Urinary bladder (tissue), 4 donors: ENCODE measurements around the gene HOXA7. TPM values are rescaled to one million over a fixed set of nuclear protein-coding genes. Genes with fewer than 3 reads are reported as not detected.

Experiments used
- DNase-seq: peaks from one replicate; pipeline ENCODE4 v3.0.0-alpha.2; 2015; ENCODE audit errors: extremely low spot score
- H3K27ac ChIP-seq: one replicate; pipeline ENCODE4 v1.5.1; 2013; ENCODE audit warnings: low read depth, mild to moderate bottlenecking, moderate library complexity
- H3K36me3 ChIP-seq: one replicate; pipeline ENCODE4 v1.6.1; 2013; ENCODE audit warnings: mild to moderate bottlenecking, moderate library complexity; ENCODE audit not compliant: insufficient read depth
- H3K4me1 ChIP-seq: one replicate; pipeline ENCODE4 v1.6.1; 2013; ENCODE audit warnings: mild to moderate bottlenecking, moderate library complexity; ENCODE audit not compliant: insufficient read depth
- H3K4me3 ChIP-seq: one replicate; pipeline ENCODE4 v1.5.1; 2013; ENCODE audit warnings: low read depth, low read length
- WGBS: extraction: QIAGEN DNeasy Blood & Tissue Kit; methylation state at CpG from one replicate; pipeline ENCODE4 v1.1.7; 2013; 5-methylcytosine and 5-hydroxymethylcytosine counted together
- polyA plus RNA-seq: library from polyadenylated mRNA; stranded (reverse); fragments of 200-250 nt; gene quantifications from one replicate; pipeline ENCODE4 v1.2.3, GENCODE V29; 2013
- total RNA-seq: library from RNA; depleted of rRNA; stranded (reverse); fragments of >200 nt; gene quantifications from one replicate; pipeline ENCODE4 v1.2.3, GENCODE V29; 2014
- donor health status: healthy with polysubstance abuse.
- donor health status: healthy.

HOXA7 gene
- total and polyA plus RNA-seq, 2 donors, result 3.7 to 14.2 TPM

DNA sequence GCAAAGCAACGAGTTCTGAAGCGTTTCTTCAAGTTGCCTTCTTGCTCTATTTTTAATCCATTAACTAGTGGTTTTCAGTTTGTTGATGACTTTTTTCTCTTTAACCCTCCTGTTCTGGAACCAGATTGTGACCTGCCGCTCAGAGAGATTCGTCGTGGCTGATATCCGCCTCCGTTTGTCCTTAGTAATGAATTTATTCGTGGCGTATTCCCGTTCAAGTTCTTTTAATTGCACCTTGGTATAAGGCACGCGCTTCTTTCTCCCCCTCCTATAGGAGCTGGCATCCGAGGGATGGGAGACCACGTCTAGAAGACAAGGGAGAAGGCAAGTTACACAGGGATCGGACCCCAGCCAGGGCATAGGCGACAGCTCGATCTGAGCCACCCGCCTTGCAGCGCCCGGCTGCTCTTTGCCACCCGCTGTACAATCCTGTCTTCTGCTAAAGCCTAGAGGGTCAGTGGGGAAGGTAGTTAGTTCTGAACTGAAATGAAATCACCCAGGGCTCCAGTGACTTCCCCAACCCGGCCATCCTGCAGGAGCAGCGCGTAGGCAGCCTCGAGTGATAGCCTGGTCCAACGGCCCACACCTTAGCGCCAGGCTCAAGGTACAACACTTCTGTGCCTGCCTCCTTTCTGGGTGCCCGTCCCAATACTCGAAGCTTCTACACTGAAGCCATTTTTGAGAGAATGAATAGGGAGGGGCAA is 41.8 kb upstream of the HOXA7 start:
- H3K4me3 ChIP-seq, result peak overlapping the region; percentile 87
- WGBS, result 6% methylated on average over 29 of the region's 29 CpGs
- H3K36me3 ChIP-seq, result no peaks in the 10 kb centered on the region
- H3K27ac ChIP-seq, result peak overlapping the region; percentile 91
- H3K4me1 ChIP-seq, result no peaks in the 10 kb centered on the region
- no peak for DNase-seq

DNA sequence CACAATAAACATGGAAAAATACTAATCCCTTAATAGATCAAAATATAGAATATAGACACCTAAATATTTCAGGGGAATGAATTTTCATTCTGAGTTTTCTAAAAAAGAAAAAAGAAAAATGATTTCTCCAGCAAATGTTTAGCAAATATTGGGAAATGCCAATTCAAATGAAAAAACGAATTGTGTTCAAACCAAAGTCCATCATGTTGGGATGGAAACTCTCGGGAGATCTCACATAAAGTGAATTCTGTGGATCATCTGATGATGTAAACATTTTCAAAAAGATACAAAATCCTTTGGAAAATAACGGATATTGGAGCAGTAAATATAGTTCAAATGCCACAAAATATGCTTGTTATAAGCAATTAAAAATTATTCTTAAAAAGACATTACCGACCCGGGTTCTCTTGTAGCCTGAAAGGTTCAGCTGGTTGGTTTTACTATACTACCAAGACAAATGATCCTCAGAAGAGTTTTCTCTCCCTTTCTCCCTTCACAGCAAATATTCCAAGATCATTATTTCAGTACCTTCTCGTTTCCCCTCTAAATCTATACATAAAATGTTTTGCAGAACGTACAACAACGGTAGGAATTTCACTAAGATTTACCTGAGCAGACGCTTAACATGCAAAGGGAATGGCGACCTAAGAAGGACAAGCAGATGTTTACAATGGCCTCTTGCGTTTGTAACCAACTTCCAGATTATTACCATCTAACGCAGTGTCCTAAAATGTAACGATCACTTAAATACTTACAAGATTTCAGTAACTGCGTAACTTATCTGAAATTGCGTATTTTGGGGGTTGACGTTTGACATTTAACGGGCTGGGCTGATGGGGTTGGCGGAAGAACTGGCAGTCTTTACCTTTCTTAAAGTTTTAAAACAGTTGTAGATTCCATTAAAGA is 40.9 kb upstream of the HOXA7 start:
- Histone ChIP-seq H3K4me3 (peak overlapping the region; percentile 87), H3K4me1 (no peaks in the 10 kb centered on the region), H3K36me3 (no peaks in the 10 kb centered on the region), H3K27ac (peak overlapping the region; percentile 91)
- DNase-seq, result peak; percentile 28
- WGBS, result 9% methylated on average over 18 of the region's 18 CpGs

DNA sequence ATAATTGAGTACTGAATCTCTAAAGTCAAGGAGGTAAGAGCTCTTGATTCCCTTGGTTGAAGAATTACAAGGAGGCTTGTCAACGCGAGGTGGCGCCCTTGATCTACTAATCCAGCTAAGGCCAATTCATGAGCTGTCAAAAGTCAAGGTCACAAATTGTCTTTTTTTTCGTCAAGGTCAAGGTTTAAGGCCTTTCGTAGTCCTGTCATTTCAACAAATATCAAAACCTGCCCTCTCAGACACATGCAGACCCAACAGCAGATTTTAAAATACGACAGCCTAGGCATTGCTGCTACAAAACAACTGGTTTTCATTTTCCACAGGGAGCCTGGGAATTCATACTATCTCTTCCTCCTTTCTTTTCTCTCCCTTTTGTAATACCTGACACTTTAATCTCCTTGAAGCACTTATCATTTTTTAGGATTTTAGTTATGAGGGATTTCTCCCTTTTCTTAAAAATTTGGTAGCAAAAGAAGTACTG is 39.9 kb upstream of the HOXA7 start:
- peak overlapping the region; percentile 25 for H3K27ac ChIP-seq
- H3K4me1 ChIP-seq, result no peaks in the 10 kb centered on the region
- peak; percentile 78 for DNase-seq
- H3K36me3 ChIP-seq, result no peaks in the 10 kb centered on the region
- peak overlapping the region; percentile 35 for H3K4me3 ChIP-seq
- under 1% methylated on average over 6 of the region's 6 CpGs for WGBS

DNA sequence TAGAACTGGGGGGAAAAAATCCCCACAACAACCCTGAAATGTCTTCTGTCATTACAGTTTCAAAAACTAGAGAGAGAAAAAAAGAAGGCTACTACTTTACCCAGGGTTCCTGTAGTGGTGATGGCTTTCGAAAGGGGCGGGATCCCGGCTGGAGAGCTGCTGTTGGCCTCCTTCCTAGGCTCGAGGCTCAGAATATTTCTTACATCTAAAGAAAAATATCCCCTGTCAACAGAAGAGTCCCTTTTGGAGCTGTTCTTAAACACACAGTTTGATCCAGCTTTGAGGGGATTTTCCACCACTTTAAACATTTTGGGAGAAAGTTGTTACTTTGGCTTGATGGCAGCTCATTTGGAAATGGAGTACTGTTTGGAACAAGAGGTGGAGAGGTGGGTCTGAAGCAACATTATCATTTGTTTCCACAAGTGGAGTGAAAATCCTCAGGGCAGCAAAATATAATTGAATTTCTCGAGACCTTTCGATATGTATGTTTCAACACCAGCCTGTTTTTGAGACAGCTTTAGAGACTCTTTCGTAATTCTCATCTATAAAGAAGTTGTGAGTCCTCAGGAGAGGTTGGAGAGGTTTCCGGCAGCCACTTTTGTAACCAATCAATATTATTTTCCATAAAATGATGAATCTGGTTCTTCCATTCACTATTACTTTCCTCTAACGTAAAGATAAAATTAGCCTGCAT is 38.4 kb upstream of the HOXA7 start:
- H3K36me3 ChIP-seq, result no peaks in the 10 kb centered on the region
- H3K4me1 ChIP-seq, result peaks cover under 1% of the 10 kb centered on the region
- peak overlapping the region; percentile 39 for H3K4me3 ChIP-seq
- no peak overlapping the region for H3K27ac ChIP-seq
- no peak for DNase-seq
- 16% methylated on average over 9 of the region's 9 CpGs for WGBS

DNA sequence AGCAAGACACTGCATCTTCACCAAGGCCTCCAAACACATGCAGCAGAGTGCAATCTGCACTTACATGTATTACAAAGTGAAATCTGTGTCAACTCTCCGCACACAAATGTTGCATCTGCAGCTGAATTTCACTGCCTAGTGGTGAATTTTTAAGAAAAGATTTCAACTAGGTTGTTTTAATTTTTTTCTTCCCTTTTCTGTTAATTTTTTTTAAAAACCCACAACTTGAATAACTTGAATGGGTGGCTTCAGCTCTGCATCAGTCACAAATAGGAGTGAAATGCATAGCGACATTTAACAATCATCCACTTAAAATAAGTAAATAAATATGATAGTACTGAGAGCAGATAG is 37.5 kb upstream of the HOXA7 start:
- H3K4me1 ChIP-seq, result peaks cover 1% of the 10 kb centered on the region
- peak overlapping the region; percentile 88 for H3K27ac ChIP-seq
- 28% methylated on average over 2 of the region's 2 CpGs for WGBS
- no peak for DNase-seq
- H3K36me3 ChIP-seq, result no peaks in the 10 kb centered on the region
- peak overlapping the region; percentile 66 for H3K4me3 ChIP-seq

DNA sequence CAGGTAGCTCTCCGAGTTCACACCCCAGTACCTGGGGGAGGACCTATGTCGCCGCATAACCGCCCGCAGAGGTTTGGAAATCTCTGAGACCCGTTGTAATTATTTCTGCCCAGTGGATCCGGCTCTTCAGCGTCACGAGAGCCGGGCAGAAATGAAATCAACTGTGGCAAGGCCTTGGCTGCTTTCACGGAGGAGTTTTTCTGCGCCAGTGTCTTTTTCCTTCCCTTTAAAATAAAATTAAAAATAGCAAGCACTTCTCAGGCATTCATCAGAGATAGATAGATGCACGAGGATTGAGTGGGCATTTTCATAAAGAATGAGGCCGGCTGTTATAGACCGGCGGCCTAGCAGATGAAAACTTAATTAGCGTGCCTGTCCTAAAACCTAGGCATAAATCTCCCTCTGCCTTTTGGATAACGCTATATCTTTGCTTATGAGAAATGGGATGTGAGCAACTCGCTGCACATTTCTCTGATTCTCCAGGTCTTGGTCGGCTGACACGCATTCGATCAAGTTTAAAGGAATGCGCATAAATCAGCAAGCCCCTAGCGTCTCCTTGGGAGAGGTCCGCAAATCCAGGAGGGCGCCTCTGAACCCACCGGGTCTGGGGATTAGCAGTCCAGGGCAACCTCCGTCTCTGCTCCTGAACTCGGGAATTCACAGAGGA is 37.0 kb upstream of the HOXA7 start:
- DNase-seq, result no peak
- 5% methylated on average over 29 of the region's 29 CpGs for WGBS
- Histone ChIP-seq H3K27ac (peak overlapping the region; percentile 88), H3K36me3 (no peaks in the 10 kb centered on the region), H3K4me1 (peaks cover 1% of the 10 kb centered on the region), H3K4me3 (peak overlapping the region; percentile 66)

DNA sequence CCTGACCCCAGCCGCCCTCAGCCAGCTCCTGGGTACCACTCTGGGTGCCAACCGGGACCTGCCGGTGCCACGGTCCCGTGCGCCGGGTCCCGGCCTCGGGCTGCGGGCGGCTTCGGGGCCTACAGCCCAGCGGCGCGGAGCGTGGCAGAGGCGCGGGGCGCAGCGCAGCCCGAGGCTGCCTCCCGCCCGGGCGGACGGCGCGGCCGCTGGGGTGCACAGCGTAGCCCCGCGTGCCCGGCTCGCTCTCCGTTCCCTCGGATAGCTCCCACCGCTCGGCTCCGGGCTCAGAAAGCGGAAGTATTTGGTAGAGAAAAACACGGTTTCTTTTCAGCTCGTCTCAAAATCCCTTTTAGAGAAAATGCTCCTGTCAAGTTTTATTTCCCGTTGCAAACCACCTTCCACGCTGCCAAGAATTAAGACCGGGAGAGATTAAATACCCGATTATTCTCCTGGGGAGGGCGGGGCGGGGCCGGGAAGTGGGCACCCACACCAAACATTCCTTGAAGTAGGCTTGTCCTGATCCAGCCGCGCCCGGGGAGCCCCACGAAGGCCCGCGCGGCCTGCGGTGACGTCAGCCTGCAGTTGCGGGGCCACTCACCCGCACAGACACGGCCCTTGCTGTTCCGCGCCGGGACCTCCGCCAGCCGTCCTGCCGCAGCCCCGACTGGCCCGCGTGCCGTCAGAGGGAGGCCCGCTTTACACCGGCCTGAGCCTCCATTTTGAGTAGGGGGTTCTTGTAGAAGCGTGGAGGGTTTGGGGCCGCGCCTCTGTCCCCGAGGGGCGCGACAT is 36.3 kb upstream of the HOXA7 start:
- no peak for DNase-seq
- H3K4me1 ChIP-seq, result peaks cover 1% of the 10 kb centered on the region
- no peaks in the 10 kb centered on the region for H3K36me3 ChIP-seq
- WGBS, result under 1% methylated on average over 78 of the region's 78 CpGs
- peak overlapping the region; percentile 66 for H3K4me3 ChIP-seq
- peak overlapping the region; percentile 88 for H3K27ac ChIP-seq

DNA sequence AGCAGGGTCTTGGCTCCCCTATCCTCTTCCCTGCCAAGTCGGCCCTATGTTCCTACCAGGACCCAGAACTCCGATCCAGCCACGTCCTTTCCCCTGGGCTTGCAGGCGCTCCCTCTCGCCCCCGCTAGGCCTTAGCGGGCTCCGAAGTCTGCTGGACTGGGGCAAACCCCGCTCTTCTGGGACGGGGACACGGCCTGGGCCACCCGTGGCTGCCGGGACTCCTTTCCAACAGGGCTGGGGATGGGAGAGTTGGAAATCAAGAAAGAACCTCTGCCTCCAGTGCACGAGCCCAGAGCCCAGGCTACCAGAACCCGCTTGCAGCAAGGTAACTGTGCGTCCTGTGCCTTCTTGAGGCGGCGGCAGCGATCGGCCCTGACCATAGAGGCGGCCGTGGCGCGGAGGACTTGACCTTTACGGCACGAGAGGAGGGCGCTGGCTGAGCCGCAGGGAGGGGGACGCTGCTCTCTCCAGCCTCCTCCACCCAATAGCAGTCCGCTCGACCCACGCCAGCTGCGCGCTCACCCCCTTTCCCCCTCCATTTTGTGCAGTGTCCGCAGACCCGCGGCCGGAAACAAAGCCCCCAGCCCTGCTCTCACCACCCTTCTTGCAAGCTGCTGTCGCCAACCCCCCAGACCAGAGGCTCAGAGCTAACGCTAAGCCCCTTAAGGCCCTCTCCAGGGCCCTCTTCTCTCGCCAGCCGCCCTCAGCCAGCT is 35.5 kb upstream of the HOXA7 start:
- Histone ChIP-seq H3K27ac (peak overlapping the region; percentile 88), H3K36me3 (no peaks in the 10 kb centered on the region), H3K4me1 (peaks cover 1% of the 10 kb centered on the region), H3K4me3 (peak overlapping the region; percentile 66)
- WGBS, result 5% methylated on average over 42 of the region's 42 CpGs
- DNase-seq, result no peak

DNA sequence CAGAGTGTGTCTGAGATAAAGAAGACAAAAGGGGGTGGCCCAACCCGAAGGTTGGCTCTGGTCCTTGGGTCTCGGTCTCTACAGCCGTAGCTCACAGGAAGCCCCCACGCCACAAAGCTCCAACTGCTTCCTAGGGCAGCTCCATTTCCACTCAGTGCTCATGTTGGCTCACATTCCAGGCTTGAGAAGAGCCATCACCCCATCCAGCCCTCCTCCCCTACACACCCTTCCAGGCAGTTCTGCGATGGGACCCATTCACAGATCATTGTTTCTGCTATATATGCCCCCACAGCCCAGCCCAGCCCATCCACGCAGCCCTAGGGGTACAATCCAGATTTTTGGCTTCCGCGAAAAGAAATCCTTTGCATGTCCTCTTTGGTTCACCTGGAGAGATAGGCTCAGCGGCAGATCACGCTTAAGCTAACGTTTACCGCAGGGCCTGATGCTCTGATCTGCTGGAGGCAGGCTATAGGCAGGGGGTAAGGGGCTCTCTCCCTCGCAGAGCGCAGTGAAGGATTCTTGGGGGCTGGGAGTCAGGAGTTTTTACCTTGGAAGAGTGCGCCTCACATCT is 34.8 kb upstream of the HOXA7 start:
- H3K4me3 ChIP-seq, result peak overlapping the region; percentile 66
- peak overlapping the region; percentile 88 for H3K27ac ChIP-seq
- 32% methylated on average over 15 of the region's 15 CpGs for whole genome bisulfite sequencing
- no peaks in the 10 kb centered on the region for H3K36me3 ChIP-seq
- H3K4me1 ChIP-seq, result peaks cover 1% of the 10 kb centered on the region
- DNase-seq, result no peak

DNA sequence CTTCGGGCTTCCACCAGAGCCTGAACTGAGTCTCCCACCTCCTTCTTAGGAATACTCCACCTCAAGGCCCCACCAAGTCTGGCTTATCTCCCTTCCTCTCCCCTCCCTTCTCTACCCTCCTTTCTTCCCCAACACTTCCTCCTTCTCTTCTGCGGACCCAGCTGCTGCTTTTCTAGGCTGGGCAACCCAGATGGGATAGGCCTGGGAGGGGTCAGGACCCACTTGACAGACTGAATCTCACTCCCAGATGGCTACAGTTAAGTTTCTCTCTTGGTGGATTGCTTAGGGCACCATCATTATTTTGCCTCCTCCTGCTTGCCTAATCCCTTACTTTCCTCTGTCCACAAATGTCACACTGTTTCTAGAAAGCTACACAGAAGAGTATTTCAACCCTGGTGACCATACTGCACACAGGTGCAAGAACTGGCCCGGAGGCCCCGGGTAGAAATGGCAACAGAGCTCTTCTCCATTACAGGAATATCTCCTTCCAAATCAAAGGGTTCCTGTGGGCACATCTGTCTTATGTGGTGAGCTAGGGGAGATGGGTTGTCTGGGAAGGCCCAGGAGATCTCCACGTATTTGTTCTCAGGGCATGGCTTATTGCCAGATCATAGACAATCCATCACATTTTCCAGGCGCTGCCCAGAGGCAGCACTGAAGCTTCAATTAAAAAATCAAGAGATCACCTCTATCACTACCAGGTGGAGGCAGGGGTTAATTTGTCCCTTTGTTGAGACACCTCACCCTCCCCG is 33.7 kb upstream of the HOXA7 start:
- DNase-seq, result no peak
- H3K36me3 ChIP-seq, result no peaks in the 10 kb centered on the region
- peak overlapping the region; percentile 95 for H3K27ac ChIP-seq
- peaks cover 1% of the 10 kb centered on the region for H3K4me1 ChIP-seq
- H3K4me3 ChIP-seq, result peak overlapping the region; percentile 6
- WGBS, result 38% methylated on average over 7 of the region's 7 CpGs

DNA sequence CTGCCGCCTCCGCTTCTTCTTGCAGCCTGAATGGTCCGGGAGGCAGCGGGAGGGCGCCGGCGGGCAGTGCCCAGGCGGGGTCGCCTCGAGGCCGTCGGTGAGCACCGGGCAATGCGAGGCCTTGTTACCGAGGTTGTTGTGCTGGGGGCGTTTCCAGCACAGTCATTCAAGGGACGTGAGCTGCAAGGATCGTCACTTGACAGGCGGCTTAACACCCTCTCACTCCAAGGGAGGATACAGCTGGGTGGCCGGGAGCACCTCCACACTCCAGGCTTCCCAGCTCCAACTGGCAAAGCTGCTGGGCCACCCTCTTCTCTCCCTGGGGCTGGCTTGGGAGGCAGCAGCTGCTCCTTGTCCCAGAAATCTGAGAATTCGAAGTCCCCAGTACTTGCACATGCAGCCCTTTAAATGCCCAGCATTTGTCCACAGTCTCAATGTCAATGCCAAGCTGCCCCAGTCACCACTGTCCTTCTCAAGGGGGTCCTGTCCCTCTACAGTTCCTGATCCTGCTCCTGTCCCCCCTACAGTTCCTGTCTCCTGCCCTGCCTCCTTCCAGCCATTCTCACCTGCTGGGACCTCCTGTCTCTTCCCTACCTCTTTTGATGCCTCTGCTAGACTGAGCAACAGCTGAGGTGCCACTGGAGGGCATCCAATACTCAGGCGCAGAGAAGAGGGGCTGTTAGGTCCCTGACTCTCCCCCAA is 33.0 kb upstream of the HOXA7 start:
- Histone ChIP-seq H3K4me3 (peak overlapping the region; percentile 54), H3K27ac (peak overlapping the region; percentile 95), H3K36me3 (no peaks in the 10 kb centered on the region), H3K4me1 (peaks cover 1% of the 10 kb centered on the region)
- 8% methylated on average over 22 of the region's 22 CpGs for WGBS
- no peak for DNase-seq
